Measurements from ENCODE around the gene MFSD8. TPM values are rescaled to one million over a fixed set of nuclear protein-coding genes. Genes with fewer than 3 reads are reported as not detected.
"Not testable (repeated sequence)": the region's sequence is repeated elsewhere in the genome, so short reads cannot be mapped to it uniquely, and the experiment has no call there.

MFSD8 gene
- total and polyA plus RNA-seq, 8 donors: 10.8 to 18.4 (median 13.5) TPM

DNA sequence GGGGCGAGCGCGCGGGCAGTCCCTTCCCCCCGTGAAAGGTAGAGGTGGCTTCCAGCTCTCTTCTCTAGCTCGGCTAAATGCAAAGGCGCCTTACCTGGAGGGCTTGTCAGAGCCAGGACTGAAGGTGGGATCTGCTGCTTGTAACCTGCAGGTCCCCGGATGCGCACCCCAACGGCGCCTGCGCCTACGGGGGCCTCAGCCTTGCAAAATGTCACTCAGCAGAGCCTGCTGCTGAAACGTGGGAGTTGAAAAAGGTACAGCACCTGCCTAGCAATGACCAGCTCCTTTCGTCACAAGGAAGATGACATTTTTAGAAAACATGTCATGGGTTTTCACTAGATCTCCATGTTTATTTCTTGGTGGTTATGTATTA is 816 bp upstream of the MFSD8 start:
- Histone ChIP-seq H3K9me3 (no peaks in the 10 kb centered on the region), H3K4me1 (peaks cover 5 to 8% (median 8%) of the 10 kb centered on the region in 3 donors), H3K4me3 (peak overlapping the region; percentile 87 to 95 (median 90)), H3K27me3 (no peaks in the 10 kb centered on the region), H3K36me3 (no peaks in the 10 kb centered on the region), H3K27ac (peak overlapping the region; percentile 92 to 97 (median 94))
- intact Hi-C loops (cut with DNase I): no loop called here
- peak; percentile 60 to 74 (median 66) for ATAC-seq
- 0 to 1% methylated on average over 15 of the region's 15 CpGs for WGBS, 2 donors
- no peak for TF ChIP-seq CTCF (IDR thresholded peaks at IDR 0.05)
- peak; percentile 70 to 80 (median 79) for DNase-seq
- FAIRE-seq: no peak

- FAIRE-seq; H3K36me3 ChIP-seq; H3K9me3 ChIP-seq; intact Hi-C loops (cut with DNase I); H3K4me1 ChIP-seq; H3K27me3 ChIP-seq: not testable (repeated sequence)
- peak in 4 of 6 donors; percentile 20 to 82 (median 62) for DNase-seq
- H3K4me3 ChIP-seq: peak overlapping the region; percentile 87 to 95 (median 90)
- ATAC-seq: peak; percentile 11 to 35 (median 22)
- 0 to 2% methylated on average over 39 to 41 of the region's 41 CpGs for WGBS, 2 donors
- peak overlapping the region; percentile 92 to 97 (median 94) for H3K27ac ChIP-seq
Measured at GRCh38 chr4:127964426-127965061, 429 bp downstream of the MFSD8 start.

DNA sequence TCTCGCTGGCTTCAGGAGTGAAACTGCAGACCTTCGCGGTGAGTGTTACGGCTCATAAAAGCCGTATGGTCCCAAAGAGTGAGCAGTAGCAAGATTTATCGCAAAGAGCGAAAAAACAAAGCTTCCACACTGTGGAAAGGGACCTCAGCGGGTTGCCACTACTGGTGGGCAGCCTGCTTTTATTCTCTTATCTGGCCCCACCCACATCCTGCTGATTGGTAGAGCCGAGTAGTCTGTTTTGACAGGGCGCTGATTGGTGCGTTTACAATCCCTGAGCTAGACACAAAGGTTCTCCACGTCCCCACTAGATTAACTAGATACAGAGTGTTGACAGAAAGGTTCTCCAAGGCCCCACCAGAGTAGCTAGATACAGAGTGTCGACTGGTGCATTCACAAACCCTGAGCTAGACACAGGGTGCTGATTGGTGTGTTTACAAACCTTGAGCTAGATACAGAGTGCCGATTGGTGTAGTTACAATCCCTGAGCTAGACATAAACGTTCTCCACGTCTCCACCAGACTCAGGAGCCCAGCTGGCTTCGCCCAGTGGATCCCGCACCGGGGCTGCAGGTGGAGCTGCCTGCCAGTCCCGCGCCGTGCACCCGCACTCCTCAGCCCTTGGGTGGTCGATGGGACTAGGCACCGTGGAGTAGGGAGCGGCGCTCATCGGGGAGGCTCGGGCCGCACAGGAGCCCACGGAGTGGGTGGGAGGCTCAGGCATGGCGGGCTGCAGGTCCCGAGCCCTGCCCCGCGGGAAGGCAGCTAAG is 1.2 kb downstream of the MFSD8 start:
- H3K27me3 ChIP-seq; H3K36me3 ChIP-seq; FAIRE-seq; H3K4me1 ChIP-seq; ATAC-seq; H3K9me3 ChIP-seq; intact Hi-C loops (cut with DNase I): not testable (repeated sequence)
- peak overlapping the region; percentile 92 to 97 (median 94) for H3K27ac ChIP-seq
- peak in 3 of 6 donors; percentile 25 to 63 (median 30) for DNase-seq
- H3K4me3 ChIP-seq: peak overlapping the region; percentile 87 to 95 (median 90)
- 32 to 57% methylated on average over 19 to 33 of the region's 35 CpGs for WGBS, 2 donors

DNA sequence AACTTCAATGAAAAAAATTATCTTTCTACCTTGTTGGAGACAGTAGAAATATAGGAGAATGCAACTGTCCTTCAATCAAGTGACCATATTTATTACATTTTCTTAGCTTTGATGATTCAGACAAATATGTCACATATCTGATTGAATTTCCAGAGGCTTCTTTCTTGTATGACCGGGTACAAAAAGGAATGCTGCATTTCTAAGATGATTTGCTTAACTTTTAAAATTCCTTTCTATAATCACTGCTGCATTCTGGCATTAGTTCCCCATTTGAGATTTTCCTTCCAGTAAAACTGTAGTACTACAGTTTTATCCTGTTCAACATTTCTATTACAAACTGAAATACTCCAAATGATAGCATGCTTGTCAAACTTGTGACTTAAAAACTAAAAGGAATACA is 5.2 kb downstream of the MFSD8 start:
- FAIRE-seq (no peak), ATAC-seq (no peak), DNase-seq (no peak)
- 78% methylated on average over 1 of the region's 1 CpG for whole genome bisulfite sequencing, 2 donors
- H3K9me3 ChIP-seq: no peaks in the 10 kb centered on the region
- H3K27ac ChIP-seq: no peak overlapping the region
- no peaks in the 10 kb centered on the region for H3K36me3 ChIP-seq
- no peaks in the 10 kb centered on the region for H3K27me3 ChIP-seq
- intact Hi-C loops (cut with DNase I): no loop called here
- H3K4me1 ChIP-seq: no peaks in the 10 kb centered on the region
- H3K4me3 ChIP-seq: no peak overlapping the region
- TF ChIP-seq CTCF (IDR thresholded peaks at IDR 0.05): no peak

GRCh38 chr4:127957105-127957504 is 7.9 kb downstream of the MFSD8 start:
- FAIRE-seq (no peak), DNase-seq (no peak), ATAC-seq (no peak)
- 84 to 89% methylated on average over 2 of the region's 2 CpGs for WGBS, 2 donors
- Histone ChIP-seq H3K27ac (no peak overlapping the region), H3K27me3 (no peaks in the 10 kb centered on the region), H3K4me1 (no peaks in the 10 kb centered on the region), H3K36me3 (no peaks in the 10 kb centered on the region), H3K4me3 (no peak overlapping the region), H3K9me3 (no peaks in the 10 kb centered on the region)
- TF ChIP-seq CTCF (IDR thresholded peaks at IDR 0.05): no peak
- intact Hi-C loops (cut with DNase I): no loop called here

- no peaks in the 10 kb centered on the region for H3K9me3 ChIP-seq
- no peak for TF ChIP-seq CTCF (IDR thresholded peaks at IDR 0.05)
- H3K27me3 ChIP-seq: no peaks in the 10 kb centered on the region
- DNase-seq (no peak), FAIRE-seq (no peak), ATAC-seq (no peak)
- H3K36me3 ChIP-seq: no peaks in the 10 kb centered on the region
- WGBS, 2 donors: 97% methylated on average over 1 of the region's 1 CpG
- H3K4me3 ChIP-seq: no peak overlapping the region
- H3K27ac ChIP-seq: no peak overlapping the region
- H3K4me1 ChIP-seq: no peaks in the 10 kb centered on the region
- intact Hi-C loops (cut with DNase I): no loop called here
Measured at GRCh38 chr4:127936974-127937373, 28.0 kb downstream of the MFSD8 start.

DNA sequence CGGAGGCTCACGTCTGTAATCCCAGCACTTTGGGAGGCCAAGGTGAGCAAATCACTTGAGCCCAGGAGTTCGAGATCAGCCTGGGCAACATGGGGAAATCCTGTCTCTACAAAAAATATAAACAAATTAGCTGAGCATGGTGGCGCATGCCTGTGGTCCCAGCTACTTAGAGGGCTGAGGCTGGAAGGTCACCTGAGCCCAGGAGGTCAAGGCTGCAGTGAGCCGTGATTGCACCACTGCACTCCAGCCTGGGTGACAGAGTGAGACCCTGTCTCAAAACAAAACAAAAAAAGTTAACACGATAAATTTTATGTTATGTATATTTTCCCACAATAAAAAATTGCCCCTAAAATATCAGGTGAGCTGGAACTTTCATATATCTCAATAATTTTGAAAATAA is 33.1 kb downstream of the MFSD8 start:
- H3K9me3 ChIP-seq; H3K4me1 ChIP-seq; intact Hi-C loops (cut with DNase I); H3K4me3 ChIP-seq; H3K36me3 ChIP-seq; H3K27me3 ChIP-seq; H3K27ac ChIP-seq; DNase-seq; ATAC-seq; FAIRE-seq: not testable (repeated sequence)
- 91 to 94% methylated on average over 6 of the region's 6 CpGs for WGBS, 2 donors

Data from pancreas (tissue), 10 donors.